HepG2 (cell line): Measurements from ENCODE around the gene INF2. TPM values are rescaled to one million over a fixed set of nuclear protein-coding genes. Genes with fewer than 3 reads are reported as not detected.
A peak's percentile ranks its signal among the peaks of the same experiment; 100 is the strongest.

ENCODE experiments used
- ATAC-seq: fragments of 200-7000 bp; cut with Tn5 transposase; 3 replicates; pipeline ENCODE4 v1.9.1; 2020; ENCODE audit warnings: mild to moderate bottlenecking, moderate library complexity
- BruUV-seq: library from RNA; stranded (reverse); fragments of 400-500 nt; replicated peaks from 2 replicates; lab custom pipeline; 2021; lab: Mats Ljungman, UMichigan
- CTCF ChIA-PET: fragments of 300-600 bp; formaldehyde crosslinking; extraction: SDS; loops from one replicate; lab custom pipeline; 2021; ENCODE audit warnings: low total read pairs, inconsistent platforms, low intra/inter-chr PET ratio; lab: Yijun Ruan, JAX
- POLR2A ChIA-PET: fragments of 350-600 bp; sonication (Branson Sonifier 250); formaldehyde crosslinking; loops from one replicate; lab custom pipeline; 2020; ENCODE audit warnings: antibody characterized with exemption, inconsistent platforms; lab: Yijun Ruan, JAX
- DNase-seq: peaks from one replicate; pipeline ENCODE4 v3.0.0-alpha.2; 2015; ENCODE audit warnings: low spot score
- FAIRE-seq: peaks from 3 replicates; lab custom pipeline; 2011; peaks lifted over from hg19 to GRCh38; lab: Jason Lieb, UNC
- H2AFZ ChIP-seq: one replicate; pipeline ENCODE4 v1.6.1; 2011; ENCODE audit warnings: low read length, inconsistent platforms
- H3K27ac ChIP-seq: fragments of 300-600 bp; 3 replicates; pipeline ENCODE4 v1.8.0; 2011; ENCODE audit warnings: mixed run types, mild to moderate bottlenecking, mixed read lengths, low read length, inconsistent platforms; ENCODE audit not compliant: insufficient read depth; ENCODE audit errors: extremely low read length
- H3K27me3 ChIP-seq, 2 experiments: fragments of 200-600 bp in 1 of 2; 2 replicates in 1 of 2; 3 replicates in 1 of 2; pipeline versions ENCODE4 v1.6.0 to v1.8.0; 2011; ENCODE audit warnings: low read length in 2 of 2, mild to moderate bottlenecking in 2 of 2, moderate library complexity in 2 of 2, inconsistent platforms in 1 of 2; ENCODE audit not compliant: insufficient read depth in 2 of 2, control insufficient read depth in 1 of 2
- H3K36me3 ChIP-seq, 2 experiments: fragments of 200-600 bp in 1 of 2; replicated peaks in 1 of 2; 2 replicates in 1 of 2; 3 replicates in 1 of 2; pipeline versions ENCODE4 v1.5.1 to v1.8.0; 2011; ENCODE audit warnings: low read length in 2 of 2, inconsistent platforms in 1 of 2; ENCODE audit not compliant: insufficient read depth in 2 of 2, control insufficient read depth in 1 of 2
- H3K4me1 ChIP-seq: 2 replicates; pipeline ENCODE4 v1.5.1; 2012; ENCODE audit warnings: low read length, inconsistent platforms; ENCODE audit not compliant: insufficient read depth
- H3K4me2 ChIP-seq: 2 replicates; pipeline ENCODE4 v1.6.0; 2011; ENCODE audit warnings: low read depth, low read length, inconsistent platforms
- H3K4me3 ChIP-seq, 3 experiments: fragments of 200-600 bp in 1 of 3; sonication (generic), shearing (Covaris generic) in 1 of 3; replicated peaks in 1 of 3; 2 replicates each; pipeline ENCODE4 v1.5.1; 2011 to 2016; ENCODE audit warnings: low read length in 3 of 3, inconsistent platforms in 2 of 3, low read depth in 2 of 3, mild to moderate bottlenecking in 2 of 3, control low read depth in 1 of 3, mixed read lengths in 1 of 3; ENCODE audit not compliant: insufficient read depth in 1 of 3
- H3K79me2 ChIP-seq: one replicate; pipeline ENCODE4 v1.6.1; 2011; ENCODE audit warnings: low read length, inconsistent platforms; ENCODE audit not compliant: insufficient read depth
- H3K9ac ChIP-seq: 2 replicates; pipeline ENCODE4 v1.6.0; 2011; ENCODE audit warnings: mild to moderate bottlenecking, low read depth, low read length, inconsistent platforms; ENCODE audit not compliant: insufficient read depth
- H3K9me3 ChIP-seq: 2 replicates; pipeline ENCODE4 v1.5.1; 2012; ENCODE audit warnings: mild to moderate bottlenecking, low read length
- H4K20me1 ChIP-seq: 2 replicates; pipeline ENCODE4 v1.6.0; 2011; ENCODE audit warnings: inconsistent platforms, mild to moderate bottlenecking, low read length, moderate library complexity; ENCODE audit not compliant: insufficient read depth
- AGO1 ChIP-seq: fragments of 200-400 bp; formaldehyde crosslinking; IDR thresholded peaks from 2 replicates; pipeline ENCODE4 v1.6.1; 2017; ENCODE audit warnings: mild to moderate bottlenecking, low read depth, low read length, moderate library complexity; ENCODE audit not compliant: poor library complexity, severe bottlenecking
- AGO2 ChIP-seq: fragments of 200-400 bp; formaldehyde crosslinking; optimal IDR thresholded peaks from 2 replicates; pipeline ENCODE3; 2017; ENCODE audit warnings: mild to moderate bottlenecking, low read depth, low read length, moderate library complexity
- HNRNPL ChIP-seq: fragments of 200-400 bp; formaldehyde crosslinking; IDR thresholded peaks from 2 replicates; pipeline ENCODE4 v1.6.1; 2017; ENCODE audit warnings: mild to moderate bottlenecking, low read depth, low read length
- MAFK ChIP-seq, 2 experiments: IDR thresholded peaks in 1 of 2; conservative IDR thresholded peaks in 1 of 2; 2 replicates each; pipeline ENCODE4 v1.6.1; 2011; ENCODE audit warnings: improper control_type of control experiment in 2 of 2, low read length in 2 of 2
- POLR2A ChIP-seq, 2 experiments: IDR thresholded peaks; 2 replicates each; pipeline ENCODE4 v1.6.1; 2011; ENCODE audit warnings: low read depth in 2 of 2, low read length in 2 of 2, mild to moderate bottlenecking in 1 of 2, moderate library complexity in 1 of 2; ENCODE audit not compliant: insufficient read depth in 1 of 2
- RBFOX2 ChIP-seq: fragments of 200-400 bp; formaldehyde crosslinking; IDR thresholded peaks from 2 replicates; pipeline ENCODE4 v1.6.1; 2017; ENCODE audit warnings: low read depth, mild to moderate bottlenecking, low read length
- RCOR2 ChIP-seq: IDR thresholded peaks from 2 replicates; pipeline ENCODE4 v1.6.1; 2016; ENCODE audit warnings: missing biosample characterization, missing genetic modification reagents
- SSRP1 ChIP-seq: IDR thresholded peaks from 2 replicates; pipeline ENCODE4 v1.6.1; 2016; ENCODE audit warnings: control low read depth
- TOPORS ChIP-seq: sonication (generic); formaldehyde crosslinking; IDR thresholded peaks from 2 replicates; pipeline ENCODE4 v1.8.0; 2023; ENCODE audit warnings: mild to moderate bottlenecking, missing genetic modification reagents
- ZNF230 ChIP-seq: sonication (generic); formaldehyde crosslinking; IDR thresholded peaks from 2 replicates; pipeline ENCODE4 v1.4.0; 2020; ENCODE audit warnings: mild to moderate bottlenecking, missing genetic modification reagents
- WGBS: methylation state at CpG from one replicate; pipeline ENCODE4 v1.1.6; 2017; ENCODE audit warnings: low lambda C conversion rate; 5-methylcytosine and 5-hydroxymethylcytosine counted together
- in situ Hi-C: cut with HindIII; loops from 2 replicates; pipeline ENCODE4 v1.10.0; 2017; ENCODE audit warnings: low pct_unique_long_range_greater_than_20kb; ENCODE audit not compliant: extremely low pct_ligation_motif_present
- intact Hi-C: fragments of 100-400 bp; cut with micrococcal nuclease; formaldehyde crosslinking; loops from one replicate; pipeline ENCODE4 v1.10.0; 2022; ENCODE audit not compliant: unreplicated experiment
- polyA plus RNA-seq, 8 experiments: library from polyadenylated mRNA; depleted of rRNA in 3 of 8; stranded (reverse) in 7 of 8; unstranded in 1 of 8; fragments of >200 nt; fragmentation: Illumina TruSeq in 4 of 8; extraction: Trizol in 4 of 8; gene quantifications; 2 replicates each; pipeline versions ENCODE4 v1.2.1 to v1.2.3, GENCODE V29; 2011 to 2016; ENCODE audit warnings: low read depth in 4 of 8, missing spikeins in 1 of 8, mixed read lengths in 1 of 8; ENCODE audit not compliant: insufficient read depth in 1 of 8
- total RNA-seq, 5 experiments: library from RNA; depleted of rRNA; stranded (reverse); fragments of >200 nt; fragmentation: Illumina TruSeq; extraction: Trizol; gene quantifications; 2 replicates each; pipeline ENCODE4 v1.2.3, GENCODE V29; 2016; ENCODE audit warnings: low read depth in 1 of 5

The INF2 gene
- total and polyA plus RNA-seq, 2 of the 13 experiments (the other 11 are each of a cell fraction or from before 2014, with no cell fraction given), result 16.4 to 26.4 TPM

DNA sequence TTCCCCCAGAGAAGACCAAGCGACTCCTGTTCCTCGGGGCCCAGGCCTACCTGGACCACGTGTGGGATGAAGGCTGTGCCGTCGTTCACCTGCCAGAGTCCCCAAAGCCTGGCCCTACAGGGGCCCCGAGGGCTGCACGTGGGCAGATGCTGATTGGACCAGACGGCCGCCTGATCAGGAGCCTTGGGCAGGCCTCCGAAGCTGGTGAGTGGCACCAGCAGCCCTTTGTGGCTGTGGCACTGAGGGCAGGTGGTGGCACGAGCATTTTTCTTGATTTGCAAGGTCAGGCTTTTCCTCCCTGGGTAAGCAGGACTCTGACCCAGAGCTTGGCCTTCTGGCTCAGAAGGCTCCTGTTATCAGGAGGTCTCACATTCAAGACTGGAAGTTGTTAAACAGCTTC is 66.2 kb downstream of the INF2 start:
- TF ChIP-seq TOPORS (CRISPR knock-in tag) (0 out of 2 replicates have a peak, but pooled peaks have one; percentile 6), MAFK (conservative IDR thresholded peaks at IDR 0.05 in 1 of 2, IDR thresholded peaks at IDR 0.05 in 1 of 2; ENCODE audit: low read length in 2 of 2) (peak in 1 of 2 experiments; percentile 26; a peak in 1 of 4 replicates), RBFOX2 (peak; percentile 76), ZNF230 (CRISPR knock-in tag) (no peak), RCOR2 (CRISPR knock-in tag) (no peak), SSRP1 (CRISPR knock-in tag) (no peak), POLR2A (IDR thresholded peaks at IDR 0.05; ENCODE audit: insufficient read depth in 1 of 2, low read depth in 2 of 2, low read length in 2 of 2) (0 out of 4 replicates have a peak, but pooled peaks of 1 of the 2 experiments have one; percentile 22), HNRNPL (0 out of 2 replicates have a peak, but pooled peaks have one; percentile 52), AGO2 (peak; percentile 94), AGO1 (peak; percentile 93)
- DNase-seq (no peak), ATAC-seq (no peak), FAIRE-seq (no peak)
- no peak overlapping the region for H3K9ac ChIP-seq
- 71% methylated on average over 3 of the region's 11 CpGs for WGBS
- peak overlapping the region in 1 of 3 experiments; percentile 17; a peak in 1 of 6 replicates for H3K4me3 ChIP-seq
- in situ Hi-C loops (no loop called here), intact Hi-C loops (no loop called here)
- peak overlapping the region; percentile 94; the same call in 1 of the 2 replicates for H3K4me2 ChIP-seq
- peaks cover 13 to 42% of the 10 kb centered on the region in 2 experiments for H3K36me3 ChIP-seq
- H3K9me3 ChIP-seq, result no peaks in the 10 kb centered on the region
- H3K27ac ChIP-seq, result peak overlapping the region; percentile 88
- ChIA-PET CTCF (no interaction called here), POLR2A (interaction anchor here (1.1 to 3.5 kb wide), 2 partner anchors 10 to 14 kb away, joined by 5 to 32 read pairs; no protein-coding TSS in a partner anchor)
- H3K79me2 ChIP-seq, result peaks cover 47% of the 10 kb centered on the region
- H3K27me3 ChIP-seq, result no peaks in the 10 kb centered on the region
- H3K4me1 ChIP-seq, result peaks cover 44% of the 10 kb centered on the region
- peaks cover 40% of the 10 kb centered on the region for H4K20me1 ChIP-seq
- no peak overlapping the region for H2AFZ ChIP-seq
- BruUV-seq, result no TSS peak
